NOMO-1 (cell line): ENCODE results near the gene PMEPA1.

ENCODE experiments used
- DNase-seq, 2 experiments: peaks; one replicate each; lab custom pipeline; 2025; ENCODE audit not compliant: unreplicated experiment in 2 of 2; lab: John Stamatoyannopoulos, UW

PMEPA1 gene

GRCh38 chr20:57695012-57695411 lies 14.8 kb downstream of the PMEPA1 start:
- no peak for DNase-seq

- DNase-seq = no peak
Observed at GRCh38 chr20:57694481-57694880, 15.3 kb downstream of the PMEPA1 start.

- no peak for DNase-seq
Observed at GRCh38 chr20:57693670-57694329, 16.0 kb downstream of the PMEPA1 start.

- DNase-seq = no peak
Observed at GRCh38 chr20:57693002-57693582, 16.7 kb downstream of the PMEPA1 start.

- DNase-seq = no peak
Observed at GRCh38 chr20:57692393-57692792, 17.4 kb downstream of the PMEPA1 start.

- DNase-seq = no peak
Observed at GRCh38 chr20:57691699-57692098, 18.1 kb downstream of the PMEPA1 start.

- DNase-seq = no peak
Observed at GRCh38 chr20:57690525-57690924, 19.3 kb downstream of the PMEPA1 start.

- no peak for DNase-seq
Observed at GRCh38 chr20:57689745-57690481, 19.9 kb downstream of the PMEPA1 start.

GRCh38 chr20:57688864-57689263 lies 21.0 kb downstream of the PMEPA1 start:
- no peak for DNase-seq

GRCh38 chr20:57688295-57688694 lies 21.5 kb downstream of the PMEPA1 start:
- DNase-seq = no peak

- no peak for DNase-seq
Observed at GRCh38 chr20:57686931-57687652, 22.7 kb downstream of the PMEPA1 start.

GRCh38 chr20:57685146-57685758 lies 24.6 kb downstream of the PMEPA1 start:
- no peak for DNase-seq

GRCh38 chr20:57684808-57685140 lies 25.0 kb downstream of the PMEPA1 start:
- DNase-seq = no peak

GRCh38 chr20:57683881-57684807 lies 25.7 kb downstream of the PMEPA1 start:
- DNase-seq = no peak

GRCh38 chr20:57683287-57683686 lies 26.5 kb downstream of the PMEPA1 start:
- no peak for DNase-seq

GRCh38 chr20:57682184-57683101 lies 27.4 kb downstream of the PMEPA1 start:
- DNase-seq = no peak

GRCh38 chr20:57680934-57681914 lies 28.6 kb downstream of the PMEPA1 start:
- no peak for DNase-seq
